Fibroblast of pulmonary artery (primary cell): Measurements from ENCODE around the gene RAD18.

Experiments used
- DNase-seq: peaks from one replicate; pipeline ENCODE4 v3.0.0-alpha.2; 2010; ENCODE audit warnings: low read depth
- H3K4me3 ChIP-seq: replicated peaks from 2 replicates; pipeline ENCODE4 v1.5.1; 2011; ENCODE audit warnings: low read depth, mild to moderate bottlenecking, control low read depth, low read length, moderate library complexity
- CTCF ChIP-seq: IDR thresholded peaks from 2 replicates; pipeline ENCODE4 v1.5.1; 2011; ENCODE audit warnings: mild to moderate bottlenecking, control low read depth, low read length, inconsistent platforms; ENCODE audit errors: missing control alignments

RAD18 gene

DNA sequence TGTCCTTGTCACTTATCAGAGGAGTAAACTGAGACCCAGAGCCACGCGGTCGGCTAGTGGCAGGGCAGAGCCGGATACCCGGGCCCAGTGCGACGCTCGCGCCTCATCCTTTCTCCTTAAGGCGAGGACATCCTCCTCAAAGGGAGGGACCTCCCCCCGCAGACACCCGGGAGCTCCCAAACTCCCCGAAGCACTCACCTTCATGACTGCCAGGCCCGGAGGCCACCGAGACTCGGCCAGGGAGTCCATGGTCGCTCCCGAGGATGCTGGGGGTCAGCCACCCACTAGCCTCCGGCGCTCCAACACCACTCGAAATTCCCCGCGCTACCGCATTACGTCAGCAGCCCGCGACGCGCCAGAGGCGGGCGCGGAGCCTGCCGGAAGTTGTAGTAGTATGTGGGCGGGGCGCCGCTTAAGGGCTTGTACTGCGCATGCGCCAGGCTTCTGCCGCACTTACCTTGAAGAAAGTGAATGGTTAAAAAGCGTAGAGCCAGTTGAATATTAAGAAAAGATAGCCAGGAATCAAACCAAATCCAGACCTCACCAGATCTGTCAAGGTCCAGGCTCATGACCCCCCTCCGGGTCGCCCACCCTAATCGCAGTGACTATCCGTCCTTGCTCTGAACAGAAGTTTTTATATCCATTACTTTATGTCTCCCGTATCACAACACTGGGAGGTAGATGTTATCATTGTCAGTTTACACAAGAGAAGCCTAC, at the start of gene RAD18:
Gene RAD18 (minus strand): TSS at position 336 of the 717 bp plus-strand sequence. CDS start 87 bp downstream, at position 249.
- peak; percentile 91 for DNase-seq
- peak within 1 kb of the TSS; percentile 85 for H3K4me3 ChIP-seq
- TF ChIP-seq CTCF: no peak

DNA sequence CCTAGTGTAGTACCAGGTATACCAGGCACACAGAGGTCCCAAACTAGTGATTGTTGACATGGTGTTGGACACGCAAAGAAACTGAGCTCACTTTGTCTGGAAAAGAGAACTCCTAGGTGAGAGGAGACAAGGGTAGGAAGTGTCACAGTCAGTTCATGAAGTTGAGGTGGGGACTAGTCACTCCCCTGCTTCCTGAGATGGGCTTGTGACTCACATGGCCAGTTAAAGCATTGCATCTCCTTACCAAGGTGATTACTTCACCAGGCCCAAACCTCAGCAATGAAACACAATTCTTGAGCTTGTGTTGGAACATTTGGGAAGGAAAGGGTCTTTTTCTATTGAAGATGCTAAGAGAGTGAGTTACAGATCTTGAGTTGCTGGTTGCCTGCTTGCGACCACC, 49.2 kb upstream of the RAD18 start:
- H3K4me3 ChIP-seq: no peak overlapping the region
- no peak for DNase-seq
- TF ChIP-seq CTCF: no peak

GRCh38 chr3:9009976-9010545, 46.8 kb upstream of the RAD18 start:
- DNase-seq: no peak
- H3K4me3 ChIP-seq: no peak overlapping the region
- no peak for TF ChIP-seq CTCF

DNA sequence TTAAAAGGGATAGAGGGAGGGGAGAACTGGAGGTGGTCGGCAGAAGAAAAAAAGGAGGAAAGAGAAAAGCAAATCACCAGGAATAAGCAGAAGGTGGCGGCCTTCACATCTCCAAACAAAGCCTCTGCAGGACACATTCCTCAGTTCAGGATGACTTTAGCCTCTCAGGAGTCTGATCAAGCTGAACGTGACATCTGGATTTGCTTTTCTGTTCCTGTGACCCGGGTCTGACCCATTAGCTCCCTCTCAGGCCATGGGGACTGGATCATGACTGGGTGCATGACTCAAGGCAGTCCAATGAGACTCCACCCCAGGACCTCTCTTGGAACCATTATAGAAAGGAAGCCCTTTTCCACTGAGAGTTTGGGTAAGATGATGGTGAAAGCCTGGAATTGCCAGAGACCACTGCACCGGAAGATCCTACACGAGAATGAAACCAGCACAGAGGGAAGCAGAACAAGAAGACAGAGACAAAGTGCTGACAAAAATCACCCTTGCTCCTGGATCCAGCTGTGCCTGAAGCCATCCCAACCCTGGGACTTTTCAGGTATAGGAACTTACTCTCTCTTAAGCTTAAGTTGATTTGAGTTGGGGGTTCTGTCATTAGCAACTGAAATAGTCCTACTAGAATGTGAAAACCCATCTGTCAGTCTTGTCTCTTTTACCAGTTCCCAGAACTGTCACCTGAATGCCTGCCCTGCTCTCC, 45.4 kb upstream of the RAD18 start:
- no peak for TF ChIP-seq CTCF
- DNase-seq: no peak

GRCh38 chr3:9007928-9008327, 44.7 kb upstream of the RAD18 start:
- no peak for DNase-seq
- H3K4me3 ChIP-seq: no peak overlapping the region
- TF ChIP-seq CTCF: no peak

More for the DNA sequence above, 45.4 kb upstream of the RAD18 start:
- H3K4me3 ChIP-seq: no peak overlapping the region

- H3K4me3 ChIP-seq: no peak overlapping the region
- DNase-seq: no peak
- TF ChIP-seq CTCF: no peak
Observed at GRCh38 chr3:9007213-9007612, 43.9 kb upstream of the RAD18 start.
